Duodenal mucosa (tissue), 2 donors: ENCODE measurements around the gene NDUFA12.

Source experiments
- H3K27ac ChIP-seq: one replicate; pipeline ENCODE4 v1.7.0; 2013; ENCODE audit warnings: low read depth, low read length
- H3K27me3 ChIP-seq, 2 donors: one replicate each; pipeline ENCODE4 v1.7.0; 2013; ENCODE audit warnings: low read length in 2 of 2, control low read depth in 1 of 2; ENCODE audit not compliant: insufficient read depth in 2 of 2, control insufficient read depth in 1 of 2
- H3K36me3 ChIP-seq, 2 donors: one replicate each; pipeline ENCODE4 v1.7.0; 2013; ENCODE audit warnings: low read length in 2 of 2, control low read depth in 1 of 2; ENCODE audit not compliant: insufficient read depth in 2 of 2, control insufficient read depth in 1 of 2
- H3K4me1 ChIP-seq, 2 donors: one replicate each; pipeline ENCODE4 v1.7.0; 2013; ENCODE audit warnings: low read length in 2 of 2, control low read depth in 1 of 2; ENCODE audit not compliant: insufficient read depth in 2 of 2, control insufficient read depth in 1 of 2
- H3K4me3 ChIP-seq, 2 donors: one replicate each; pipeline ENCODE4 v1.7.0; 2013; ENCODE audit warnings: low read length in 2 of 2, low read depth in 1 of 2
- H3K9ac ChIP-seq, 2 donors: one replicate each; pipeline ENCODE4 v1.7.0; 2013; ENCODE audit warnings: low read length in 2 of 2, low read depth in 1 of 2
- H3K9me3 ChIP-seq, 2 donors: one replicate each; pipeline ENCODE4 v1.7.0; 2013; ENCODE audit warnings: low read length in 2 of 2, control low read depth in 1 of 2; ENCODE audit not compliant: control insufficient read depth in 1 of 2

The NDUFA12 gene

GRCh38 chr12:94951071-94951934, 52.2 kb downstream of the NDUFA12 start:
- Histone ChIP-seq H3K36me3 (no peaks in the 10 kb centered on the region), H3K9me3 (no peaks in the 10 kb centered on the region), H3K4me3 (no peak overlapping the region), H3K9ac (no peak overlapping the region), H3K4me1 (peaks cover 0 to 7% of the 10 kb centered on the region in 2 donors), H3K27ac (no peak overlapping the region), H3K27me3 (no peaks in the 10 kb centered on the region)

GRCh38 chr12:94948232-94948810, 55.2 kb downstream of the NDUFA12 start:
- Histone ChIP-seq H3K27me3 (no peaks in the 10 kb centered on the region), H3K27ac (no peak overlapping the region), H3K4me3 (no peak overlapping the region), H3K9ac (no peak overlapping the region), H3K4me1 (peaks cover 0 to 2% of the 10 kb centered on the region in 2 donors), H3K36me3 (no peaks in the 10 kb centered on the region), H3K9me3 (no peaks in the 10 kb centered on the region)

GRCh38 chr12:94942663-94943062, 60.8 kb downstream of the NDUFA12 start:
- H3K9ac ChIP-seq: no peak overlapping the region
- no peaks in the 10 kb centered on the region for H3K4me1 ChIP-seq
- no peaks in the 10 kb centered on the region for H3K9me3 ChIP-seq
- no peaks in the 10 kb centered on the region for H3K27me3 ChIP-seq
- H3K27ac ChIP-seq: no peak overlapping the region
- H3K36me3 ChIP-seq: no peaks in the 10 kb centered on the region
- no peak overlapping the region for H3K4me3 ChIP-seq

GRCh38 chr12:94941440-94941862, 62.0 kb downstream of the NDUFA12 start:
- no peaks in the 10 kb centered on the region for H3K36me3 ChIP-seq
- H3K27me3 ChIP-seq: no peaks in the 10 kb centered on the region
- H3K9me3 ChIP-seq: no peaks in the 10 kb centered on the region
- no peak overlapping the region for H3K27ac ChIP-seq
- H3K9ac ChIP-seq: no peak overlapping the region
- no peaks in the 10 kb centered on the region for H3K4me1 ChIP-seq
- no peak overlapping the region for H3K4me3 ChIP-seq

- H3K9ac ChIP-seq: no peak overlapping the region
- no peak overlapping the region for H3K27ac ChIP-seq
These were observed 62.7 kb downstream of the NDUFA12 start for GRCh38 chr12:94940771-94941170.

GRCh38 chr12:94938583-94938982, 64.9 kb downstream of the NDUFA12 start:
- Histone ChIP-seq H3K36me3 (no peaks in the 10 kb centered on the region), H3K4me1 (no peaks in the 10 kb centered on the region), H3K9ac (no peak overlapping the region), H3K4me3 (no peak overlapping the region), H3K27me3 (no peaks in the 10 kb centered on the region), H3K27ac (no peak overlapping the region), H3K9me3 (no peaks in the 10 kb centered on the region)

More at GRCh38 chr12:94940771-94941170, 62.7 kb downstream of the NDUFA12 start:
- Histone ChIP-seq H3K4me1 (no peaks in the 10 kb centered on the region), H3K36me3 (no peaks in the 10 kb centered on the region), H3K4me3 (no peak overlapping the region), H3K27me3 (no peaks in the 10 kb centered on the region), H3K9me3 (no peaks in the 10 kb centered on the region)

GRCh38 chr12:94930772-94931171, 72.7 kb downstream of the NDUFA12 start:
- Histone ChIP-seq H3K4me1 (no peaks in the 10 kb centered on the region), H3K27ac (no peak overlapping the region), H3K9me3 (no peaks in the 10 kb centered on the region), H3K4me3 (no peak overlapping the region), H3K36me3 (no peaks in the 10 kb centered on the region), H3K27me3 (no peaks in the 10 kb centered on the region), H3K9ac (no peak overlapping the region)

- Histone ChIP-seq H3K9ac (no peak overlapping the region), H3K27ac (no peak overlapping the region), H3K36me3 (no peaks in the 10 kb centered on the region), H3K9me3 (no peaks in the 10 kb centered on the region), H3K27me3 (no peaks in the 10 kb centered on the region), H3K4me3 (no peak overlapping the region), H3K4me1 (no peaks in the 10 kb centered on the region)
These were observed 73.3 kb downstream of the NDUFA12 start for GRCh38 chr12:94930216-94930654.

- no peaks in the 10 kb centered on the region for H3K27me3 ChIP-seq
- H3K4me1 ChIP-seq: no peaks in the 10 kb centered on the region
- no peak overlapping the region for H3K27ac ChIP-seq
- H3K36me3 ChIP-seq: no peaks in the 10 kb centered on the region
- H3K9me3 ChIP-seq: no peaks in the 10 kb centered on the region
- H3K4me3 ChIP-seq: no peak overlapping the region
- no peak overlapping the region for H3K9ac ChIP-seq
These were observed 73.7 kb downstream of the NDUFA12 start for GRCh38 chr12:94929780-94930179.

GRCh38 chr12:94925729-94926128, 77.8 kb downstream of the NDUFA12 start:
- H3K27ac ChIP-seq: no peak overlapping the region
- no peaks in the 10 kb centered on the region for H3K27me3 ChIP-seq
- H3K36me3 ChIP-seq: no peaks in the 10 kb centered on the region
- H3K4me3 ChIP-seq: no peak overlapping the region
- H3K4me1 ChIP-seq: no peaks in the 10 kb centered on the region
- H3K9ac ChIP-seq: no peak overlapping the region
- no peaks in the 10 kb centered on the region for H3K9me3 ChIP-seq
